Inferior parietal cortex (tissue), 1 donor: ENCODE measurements around the gene VMAC.
"Not testable (repeated sequence)": the region's sequence is repeated elsewhere in the genome, so short reads cannot be mapped to it uniquely, and the experiment has no call there.

Experiments
- DNase-seq: peaks from one replicate; pipeline ENCODE4 v3.0.0-alpha.2; 2016; ENCODE audit errors: extremely low spot score

VMAC gene

GRCh38 chr19:5884065-5884811, 20.4 kb upstream of the VMAC start:
- DNase-seq, result not testable (repeated sequence)

DNA sequence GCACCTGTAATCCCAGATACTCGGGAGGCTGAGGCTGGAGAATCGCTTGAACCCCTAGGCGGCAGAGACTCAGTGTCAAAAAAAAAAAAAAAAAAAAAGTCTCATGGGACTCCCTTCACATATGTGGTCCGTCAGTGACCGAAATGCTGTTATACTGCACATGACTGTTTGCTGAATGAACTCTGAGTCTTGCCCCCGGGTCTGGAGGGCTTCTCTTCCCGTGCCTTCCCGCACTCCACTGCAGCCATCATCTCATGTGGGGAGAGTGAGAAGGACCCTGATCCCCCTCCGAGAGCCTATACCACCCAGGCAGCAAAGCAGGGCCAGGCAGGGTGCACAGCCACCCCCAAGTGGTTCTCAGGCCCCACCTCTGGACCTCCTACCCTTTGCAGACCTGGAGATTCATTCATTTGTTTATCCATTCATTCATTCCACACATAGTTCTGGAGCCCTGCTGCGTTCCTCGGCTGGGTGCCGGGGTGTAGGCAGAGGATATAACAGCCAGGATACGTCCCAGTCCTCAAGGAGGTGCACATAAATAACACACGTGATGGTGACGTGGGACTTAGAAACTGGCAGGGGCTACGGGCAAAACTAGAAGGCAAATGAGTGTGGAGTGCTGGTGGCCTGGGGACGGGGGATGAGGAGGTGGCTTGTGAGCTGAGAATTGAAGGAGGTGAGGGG, 15.2 kb upstream of the VMAC start:
- DNase-seq, result no peak

DNA sequence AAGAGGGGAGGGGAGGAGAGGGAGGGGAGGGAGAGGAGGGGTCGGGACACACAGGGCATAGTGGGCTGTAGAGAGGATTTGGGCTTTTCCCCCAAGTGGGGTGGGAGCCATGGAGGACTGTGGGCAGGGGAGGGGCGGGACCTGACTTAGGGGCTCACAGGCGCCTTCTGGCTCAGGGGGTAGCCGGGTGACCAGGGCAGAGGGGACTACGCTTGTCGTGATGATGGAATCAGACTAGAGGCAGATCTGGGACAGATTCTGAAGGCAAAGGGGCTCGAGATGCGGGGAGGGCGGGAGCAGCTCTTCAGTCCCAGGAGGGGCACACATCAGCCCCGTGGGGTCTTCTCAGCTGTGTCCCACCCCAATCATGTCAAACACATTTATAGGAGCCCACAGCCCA, 14.6 kb upstream of the VMAC start:
- no peak for DNase-seq

DNA sequence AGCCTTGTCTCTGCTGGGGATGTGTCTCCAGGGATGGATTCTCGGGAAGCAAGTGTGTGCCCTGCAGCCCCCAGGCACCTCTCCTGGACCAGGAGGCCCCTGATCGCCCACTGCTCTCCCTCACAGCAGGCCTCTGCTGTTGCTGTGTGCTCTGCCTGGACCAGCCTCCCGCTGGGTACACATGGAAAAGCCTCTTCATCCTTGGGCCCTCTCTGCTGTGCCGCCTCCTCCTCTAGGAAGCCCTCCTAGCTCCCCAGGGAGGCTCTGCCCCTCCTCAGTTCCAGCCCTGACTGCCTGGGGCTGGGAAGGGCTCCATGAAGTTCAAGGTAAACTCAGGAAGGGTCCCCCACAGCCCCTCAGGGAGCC, 13.1 kb upstream of the VMAC start:
- DNase-seq, result no peak

- peak; percentile 4 for DNase-seq
Measured at GRCh38 chr19:5891938-5892771, 12.5 kb upstream of the VMAC start.

- DNase-seq, result no peak
Measured at GRCh38 chr19:5892772-5893275, 11.8 kb upstream of the VMAC start.

DNA sequence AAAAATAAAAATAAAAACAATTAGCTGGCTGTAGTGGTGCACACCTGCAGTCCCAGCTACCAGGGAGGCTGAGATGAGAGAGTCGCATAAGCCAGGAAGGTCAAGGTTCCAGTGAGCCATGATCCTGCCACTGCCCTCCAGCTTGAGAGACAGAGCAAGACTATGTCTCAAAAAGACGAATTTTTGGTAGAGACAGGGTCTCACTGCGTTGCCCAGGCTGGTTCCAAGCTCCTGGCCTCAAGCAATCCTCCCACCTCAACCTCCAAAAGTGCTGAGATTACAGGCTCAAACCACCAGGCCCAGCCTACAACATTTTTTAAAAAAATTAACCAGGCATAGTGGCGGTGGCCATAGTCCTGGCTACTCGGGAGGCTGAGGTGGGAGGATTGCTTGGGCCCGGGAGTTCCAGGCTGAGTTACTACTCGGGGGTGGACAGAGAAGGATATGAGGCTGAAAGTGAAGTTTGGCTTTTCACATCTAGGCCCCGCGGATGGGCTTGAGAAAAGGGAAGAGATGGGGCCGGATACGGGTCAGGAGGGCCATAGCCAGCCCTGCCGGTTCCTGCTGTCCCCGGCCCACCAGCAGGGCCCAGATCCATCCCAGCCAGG, 11.3 kb upstream of the VMAC start:
- no peak for DNase-seq

DNA sequence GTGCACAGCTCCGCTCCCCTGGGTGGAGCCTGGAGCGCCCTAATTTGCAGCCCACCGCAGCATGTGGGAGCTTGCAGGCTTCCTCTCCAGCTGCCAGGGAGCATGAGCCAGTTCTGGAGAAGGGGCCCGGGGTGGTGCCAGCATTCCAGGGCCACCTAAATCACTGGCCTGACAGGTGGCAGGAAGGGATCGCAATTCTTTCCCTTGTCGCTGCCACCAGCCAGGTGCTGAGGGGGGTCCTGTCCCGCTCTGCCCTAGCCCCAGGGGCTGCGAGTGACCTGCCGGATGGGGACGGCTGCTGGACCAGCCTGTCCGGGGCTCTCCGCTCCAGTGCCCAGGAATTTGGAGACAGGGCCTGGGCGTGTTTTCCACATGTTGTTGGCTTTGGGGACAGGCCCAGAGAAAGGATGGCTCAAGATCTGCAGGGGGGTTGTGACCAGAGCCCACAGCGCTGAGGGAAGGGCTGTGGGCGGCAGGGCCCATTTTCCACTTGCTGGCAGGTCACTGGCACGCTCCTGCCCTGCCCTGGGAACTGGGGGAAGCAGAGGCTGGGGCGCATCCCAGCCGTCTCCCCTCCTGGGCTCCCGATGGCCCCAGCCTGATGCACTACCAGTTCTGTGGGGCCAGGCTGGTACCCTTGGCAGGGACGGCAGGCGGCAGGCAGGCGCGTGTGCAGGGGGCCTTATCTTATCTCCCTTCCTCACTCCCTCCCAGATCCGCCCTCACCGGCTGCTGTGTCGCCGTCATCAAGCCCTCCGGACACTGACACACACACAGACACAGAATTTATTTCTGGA, 10.6 kb upstream of the VMAC start:
- DNase-seq, result no peak

DNA sequence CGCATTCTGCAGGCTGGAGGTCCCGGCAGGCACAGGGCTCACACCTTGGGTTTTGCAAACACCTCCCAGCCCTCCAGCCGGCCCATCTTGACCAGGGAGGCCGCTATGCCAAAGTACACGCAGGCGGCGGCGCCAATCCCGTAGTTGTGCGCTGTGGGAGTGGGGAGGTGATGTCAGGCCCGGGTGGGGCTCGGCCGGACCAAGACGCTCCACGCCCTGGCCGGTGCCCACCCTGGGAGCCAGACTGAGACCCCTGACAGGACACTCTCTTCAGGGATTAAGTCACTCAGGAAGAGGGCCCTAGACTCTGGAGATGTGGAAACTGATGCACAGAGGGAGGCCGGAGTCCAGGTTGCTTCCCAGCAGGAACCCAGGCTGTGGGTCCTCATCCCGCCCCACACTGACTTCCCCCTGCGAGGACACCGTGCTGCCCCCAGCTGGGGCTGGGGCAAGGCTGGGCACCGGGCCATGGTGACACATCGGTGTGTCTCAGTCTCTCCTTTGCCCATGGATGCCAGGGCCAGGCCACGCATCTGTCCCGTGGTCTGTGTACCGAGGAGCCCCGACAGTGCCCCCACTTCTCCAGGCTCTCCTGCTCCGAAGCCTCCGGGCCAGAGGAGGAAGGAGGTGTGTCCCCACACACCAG, 9.8 kb upstream of the VMAC start:
- DNase-seq, result no peak

GRCh38 chr19:5895409-5895808, 9.3 kb upstream of the VMAC start:
- no peak for DNase-seq

DNA sequence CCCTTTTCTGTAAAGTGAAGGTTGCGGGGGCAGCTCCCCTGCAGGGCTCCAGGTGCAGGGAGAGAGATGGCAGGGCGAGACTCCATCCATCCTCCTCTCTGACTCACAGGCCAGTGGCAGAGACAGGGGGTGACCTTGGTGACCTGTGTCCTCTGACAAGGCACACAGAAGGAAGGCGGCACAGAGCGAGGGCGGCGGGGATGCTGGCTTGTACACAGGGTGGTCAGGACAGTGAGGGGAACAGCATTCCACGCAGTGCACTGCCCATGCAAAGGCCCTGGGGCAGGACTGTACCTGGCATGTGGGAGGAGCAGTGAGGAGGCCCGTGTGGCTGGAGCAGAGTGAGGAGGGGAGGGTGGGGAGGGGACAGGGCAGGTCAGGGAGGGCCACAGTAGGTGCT, 8.8 kb upstream of the VMAC start:
- DNase-seq, result no peak

- no peak for DNase-seq
Measured at GRCh38 chr19:5896365-5897076, 8.2 kb upstream of the VMAC start.

GRCh38 chr19:5897189-5897969, 7.3 kb upstream of the VMAC start:
- DNase-seq, result no peak

GRCh38 chr19:5899728-5900526, 4.7 kb upstream of the VMAC start:
- no peak for DNase-seq

- DNase-seq, result no peak
Measured at GRCh38 chr19:5900976-5901375, 3.7 kb upstream of the VMAC start.

DNA sequence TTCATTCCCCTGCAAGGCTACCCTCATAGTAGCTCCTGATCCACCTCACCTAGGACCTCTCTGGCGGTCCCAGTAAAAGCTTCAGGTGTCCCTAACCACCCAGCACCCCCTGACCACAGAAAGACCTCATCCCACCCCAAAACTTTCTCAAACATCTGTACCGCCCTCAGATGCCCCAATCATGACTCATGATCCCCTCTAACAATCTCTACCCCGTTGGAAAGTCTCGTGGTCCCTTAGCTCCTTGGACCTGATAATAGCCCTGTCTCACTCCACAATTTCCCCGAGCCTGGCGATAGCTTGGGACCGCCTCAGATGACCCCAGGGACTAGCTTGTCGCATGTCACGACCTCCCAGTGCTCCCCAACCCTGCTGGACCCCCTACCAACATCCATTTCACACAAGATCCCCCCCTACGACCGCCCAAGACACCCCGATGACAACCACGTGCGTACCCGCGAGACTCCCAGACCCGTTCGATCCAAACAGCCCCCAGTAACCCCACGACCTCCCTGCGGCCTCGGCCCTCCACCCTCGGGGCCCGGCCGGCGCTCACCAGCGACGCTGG, 1.5 kb upstream of the VMAC start:
- DNase-seq, result no peak

DNA sequence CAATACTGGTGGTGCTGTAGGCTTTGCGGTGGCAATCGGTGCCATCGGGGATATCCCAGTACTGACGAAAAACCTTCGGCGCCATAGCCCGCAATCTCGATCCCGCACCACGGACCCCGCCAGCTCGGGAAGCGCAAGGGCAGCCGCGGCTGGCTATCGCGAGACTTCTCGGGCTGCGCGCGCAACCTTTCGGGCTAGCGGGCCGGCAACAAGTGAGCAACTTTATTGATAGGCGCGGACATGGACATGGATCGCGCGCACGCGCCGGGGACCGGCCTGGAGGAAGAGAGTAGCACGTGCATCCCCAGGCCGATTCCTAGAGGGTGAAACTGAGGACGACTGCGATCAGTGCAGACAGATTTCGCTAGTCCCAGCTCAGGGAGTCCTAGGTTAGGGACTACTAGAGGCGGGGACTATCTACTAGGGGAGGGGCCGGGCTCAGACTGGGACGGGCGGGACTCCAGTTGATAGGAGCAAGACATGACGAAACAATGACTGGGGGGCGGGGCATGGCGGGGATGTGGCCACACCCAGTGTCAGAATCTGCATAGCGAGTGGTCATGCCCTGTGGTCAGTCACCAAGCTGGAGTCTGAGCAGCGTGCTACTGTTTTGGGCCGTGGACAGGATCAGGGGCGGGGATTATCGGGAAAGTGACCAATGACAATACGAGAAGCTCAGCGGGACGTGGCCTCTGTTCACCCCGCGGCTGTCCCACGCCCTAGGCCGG, 884 bp upstream of the VMAC start, which contains the start of gene NDUFA11:
TSS of gene NDUFA11 (minus strand) at position 167 of the 728 bp plus-strand sequence. CDS start at position 85, 82 bp downstream.
- peak; percentile 92 for DNase-seq
